Lung (tissue), 12 donors: Measurements from ENCODE around the gene BPIFB2. TPM values are rescaled to one million over a fixed set of nuclear protein-coding genes. Genes with fewer than 3 reads are reported as not detected.

ENCODE experiments used
- ATAC-seq: fragments of 200-7000 bp; cut with Tn5 transposase; one replicate; pipeline ENCODE4 v1.9.1; 2020; ENCODE audit warnings: moderate number of reproducible peaks; ENCODE audit not compliant: insufficient read depth, low FRiP score
- DNase-seq, 3 donors: peaks; one replicate each; pipeline ENCODE4 v3.0.0-alpha.2; 2013 to 2017
- H3K27ac ChIP-seq, 2 donors: one replicate each; pipeline ENCODE4 v1.5.1; 2013; ENCODE audit warnings: mild to moderate bottlenecking in 2 of 2, moderate library complexity in 2 of 2, control low read depth in 1 of 2, inconsistent platforms in 1 of 2, low read depth in 1 of 2, low read length in 1 of 2
- H3K27me3 ChIP-seq, 3 donors: one replicate each; pipeline ENCODE4 v1.5.1; 2013; ENCODE audit warnings: low read length in 2 of 3; ENCODE audit not compliant: control insufficient read depth in 3 of 3, insufficient read depth in 3 of 3
- H3K36me3 ChIP-seq, 4 donors: one replicate each; pipeline ENCODE4 v1.5.1; 2013; ENCODE audit warnings: low read length in 4 of 4, mild to moderate bottlenecking in 1 of 4, moderate library complexity in 1 of 4; ENCODE audit not compliant: control insufficient read depth in 4 of 4, insufficient read depth in 4 of 4
- H3K4me1 ChIP-seq, 5 donors: one replicate each; pipeline ENCODE4 v1.5.1; 2013; ENCODE audit warnings: low read length in 5 of 5, mild to moderate bottlenecking in 2 of 5, moderate library complexity in 1 of 5; ENCODE audit not compliant: control insufficient read depth in 5 of 5, insufficient read depth in 5 of 5
- H3K4me3 ChIP-seq: one replicate; pipeline ENCODE4 v1.5.1; 2013; ENCODE audit warnings: mild to moderate bottlenecking, control low read depth, moderate library complexity
- H3K9ac ChIP-seq, 2 donors: one replicate each; pipeline ENCODE4 v1.5.1; 2013; ENCODE audit warnings: low read length in 2 of 2, control low read depth in 1 of 2; ENCODE audit not compliant: insufficient read depth in 1 of 2
- H3K9me3 ChIP-seq, 4 donors: one replicate each; pipeline ENCODE4 v1.5.1; 2013; ENCODE audit warnings: low read length in 3 of 4, mild to moderate bottlenecking in 1 of 4, moderate library complexity in 1 of 4; ENCODE audit not compliant: control insufficient read depth in 4 of 4, insufficient read depth in 3 of 4
- WGBS, 2 donors: extraction: QIAGEN DNeasy Blood & Tissue Kit; methylation state at CpG; one replicate each; pipeline ENCODE4 v1.1.7; 2013; 5-methylcytosine and 5-hydroxymethylcytosine counted together
- polyA plus RNA-seq, 2 donors: library from polyadenylated mRNA; stranded (reverse); fragments of 200-250 nt; gene quantifications; one replicate each; pipeline ENCODE4 v1.2.1, GENCODE V29; 2013
- total RNA-seq, 2 donors: library from RNA; depleted of rRNA in 1 of 2; stranded (reverse); fragments of >200 nt in 1 of 2; gene quantifications; one replicate each; pipeline ENCODE4 v1.2.1, GENCODE V29; 2014 to 2021
- TF ChIP-seq, protein P1 (sequence below): IDR thresholded peaks from 2 replicates; pipeline ENCODE4 v1.5.1; 2012; ENCODE audit warnings: mild to moderate bottlenecking; ENCODE audit errors: control extremely low read depth, extremely low read depth
- donor health status: control.
- donor health status: control.
- donor health status: Bipolar disorder and iron deficiency.
- donor health status: healthy.
- donor health status: DM: yes; HTN: yes; CAD: no.

Gene BPIFB2
- total and polyA plus RNA-seq, 4 donors, result 0.41 to 3.0 (median 1.6) TPM

- DNase-seq, result no peak
These were observed 7.6 kb downstream of the BPIFB2 start for GRCh38 chr20:33015114-33015484.

GRCh38 chr20:33015700-33016580 lies 8.4 kb downstream of the BPIFB2 start:
- WGBS, 2 donors, result 69 to 71% methylated on average over 15 of the region's 15 CpGs
- ATAC-seq (no peak), DNase-seq (no peak)
- Histone ChIP-seq H3K9ac (no peak overlapping the region), H3K36me3 (no peaks in the 10 kb centered on the region), H3K4me1 (no peaks in the 10 kb centered on the region), H3K27me3 (peaks cover 0 to 17% (median 5%) of the 10 kb centered on the region in 3 donors), H3K27ac (no peak overlapping the region), H3K4me3 (no peak overlapping the region), H3K9me3 (no peaks in the 10 kb centered on the region)
- TF ChIP-seq, protein P1, sequence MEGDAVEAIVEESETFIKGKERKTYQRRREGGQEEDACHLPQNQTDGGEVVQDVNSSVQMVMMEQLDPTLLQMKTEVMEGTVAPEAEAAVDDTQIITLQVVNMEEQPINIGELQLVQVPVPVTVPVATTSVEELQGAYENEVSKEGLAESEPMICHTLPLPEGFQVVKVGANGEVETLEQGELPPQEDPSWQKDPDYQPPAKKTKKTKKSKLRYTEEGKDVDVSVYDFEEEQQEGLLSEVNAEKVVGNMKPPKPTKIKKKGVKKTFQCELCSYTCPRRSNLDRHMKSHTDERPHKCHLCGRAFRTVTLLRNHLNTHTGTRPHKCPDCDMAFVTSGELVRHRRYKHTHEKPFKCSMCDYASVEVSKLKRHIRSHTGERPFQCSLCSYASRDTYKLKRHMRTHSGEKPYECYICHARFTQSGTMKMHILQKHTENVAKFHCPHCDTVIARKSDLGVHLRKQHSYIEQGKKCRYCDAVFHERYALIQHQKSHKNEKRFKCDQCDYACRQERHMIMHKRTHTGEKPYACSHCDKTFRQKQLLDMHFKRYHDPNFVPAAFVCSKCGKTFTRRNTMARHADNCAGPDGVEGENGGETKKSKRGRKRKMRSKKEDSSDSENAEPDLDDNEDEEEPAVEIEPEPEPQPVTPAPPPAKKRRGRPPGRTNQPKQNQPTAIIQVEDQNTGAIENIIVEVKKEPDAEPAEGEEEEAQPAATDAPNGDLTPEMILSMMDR, result no peak

More at GRCh38 chr20:33015114-33015484, 7.6 kb downstream of the BPIFB2 start:
- no peak overlapping the region for H3K9ac ChIP-seq
- peaks cover 0 to 17% (median 5%) of the 10 kb centered on the region in 3 donors for H3K27me3 ChIP-seq
- H3K36me3 ChIP-seq, result no peaks in the 10 kb centered on the region
- TF ChIP-seq, protein P1, result no peak
- no peak overlapping the region for H3K27ac ChIP-seq
- 81 to 90% methylated on average over 10 of the region's 10 CpGs for WGBS, 2 donors
- no peak for ATAC-seq
- H3K4me3 ChIP-seq, result no peak overlapping the region
- no peaks in the 10 kb centered on the region for H3K4me1 ChIP-seq
- H3K9me3 ChIP-seq, result no peaks in the 10 kb centered on the region

DNA sequence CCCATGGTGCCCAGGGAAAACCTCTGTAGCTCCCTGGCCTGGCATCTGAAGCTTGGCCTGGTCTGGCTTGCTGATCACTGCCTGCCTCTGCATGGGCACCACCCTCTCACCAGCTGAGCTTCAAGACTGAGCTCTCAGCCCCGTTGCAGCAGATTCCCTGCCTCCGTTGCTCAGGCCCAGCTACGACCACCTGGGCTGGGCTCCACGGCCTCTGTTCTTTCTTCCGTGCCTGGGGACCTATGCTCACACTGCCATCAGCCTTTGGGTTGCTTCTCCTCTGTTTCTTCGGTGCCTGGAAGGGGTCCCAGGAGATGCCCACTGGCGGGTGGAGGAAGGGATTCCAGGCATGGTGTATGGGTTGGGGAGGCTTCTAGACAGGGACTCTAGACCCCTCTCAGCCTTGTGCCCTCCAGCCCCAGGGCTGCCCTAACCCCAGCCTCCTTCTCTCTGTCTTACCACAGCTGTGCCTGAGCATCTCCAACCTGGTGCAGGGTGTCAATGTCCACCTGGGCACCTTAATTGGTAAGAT lies 9.1 kb downstream of the BPIFB2 start:
- 72 to 77% methylated on average over 7 of the region's 7 CpGs for WGBS, 2 donors
- TF ChIP-seq, protein P1, result no peak
- Histone ChIP-seq H3K4me1 (no peaks in the 10 kb centered on the region), H3K9me3 (no peaks in the 10 kb centered on the region), H3K27ac (no peak overlapping the region), H3K36me3 (no peaks in the 10 kb centered on the region), H3K9ac (no peak overlapping the region), H3K4me3 (no peak overlapping the region), H3K27me3 (peaks cover 0 to 17% (median 5%) of the 10 kb centered on the region in 3 donors)
- ATAC-seq (no peak), DNase-seq (no peak)
